MM.1S (cell line): ENCODE results near the gene KRTAP2-2.

ENCODE experiments used
- EZH2 ChIP-seq: fragments of 300-600 bp; sonication (generic); optimal IDR thresholded peaks from 2 replicates; pipeline ENCODE3; 2017; ENCODE audit warnings: low read depth, mild to moderate bottlenecking, antibody characterized with exemption, low read length, mixed read lengths
- EZH2phosphoT487 ChIP-seq: fragments of 300-600 bp; sonication (generic); IDR thresholded peaks from 2 replicates; pipeline ENCODE4 v1.6.1; 2018; ENCODE audit warnings: antibody characterized with exemption, low read length
- TF ChIP-seq, protein P1 (sequence below): fragments of 300-600 bp; sonication (generic); IDR thresholded peaks from 2 replicates; pipeline ENCODE4 v1.5.1; 2016; ENCODE audit warnings: antibody characterized with exemption, low read length, mixed read lengths

DNA sequence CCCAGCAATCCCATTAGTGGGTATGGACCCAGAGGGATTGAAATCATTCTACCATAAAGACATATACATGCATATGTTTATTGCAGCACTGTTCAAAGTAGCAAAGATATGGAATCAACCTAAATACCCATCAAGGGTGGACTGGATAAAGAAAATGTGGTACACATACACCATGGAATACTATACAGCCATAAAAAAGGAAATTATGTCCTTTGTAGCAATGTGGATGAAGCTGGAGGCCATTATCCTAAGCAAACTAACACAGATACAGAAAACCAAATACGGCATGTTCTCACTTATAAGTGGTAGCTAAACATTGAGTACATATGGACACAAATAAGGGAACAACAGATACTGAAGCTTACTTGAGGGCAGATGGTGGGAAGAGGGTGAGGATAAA lies 2.5 kb upstream of the KRTAP2-2 start:
- TF ChIP-seq, protein P1, sequence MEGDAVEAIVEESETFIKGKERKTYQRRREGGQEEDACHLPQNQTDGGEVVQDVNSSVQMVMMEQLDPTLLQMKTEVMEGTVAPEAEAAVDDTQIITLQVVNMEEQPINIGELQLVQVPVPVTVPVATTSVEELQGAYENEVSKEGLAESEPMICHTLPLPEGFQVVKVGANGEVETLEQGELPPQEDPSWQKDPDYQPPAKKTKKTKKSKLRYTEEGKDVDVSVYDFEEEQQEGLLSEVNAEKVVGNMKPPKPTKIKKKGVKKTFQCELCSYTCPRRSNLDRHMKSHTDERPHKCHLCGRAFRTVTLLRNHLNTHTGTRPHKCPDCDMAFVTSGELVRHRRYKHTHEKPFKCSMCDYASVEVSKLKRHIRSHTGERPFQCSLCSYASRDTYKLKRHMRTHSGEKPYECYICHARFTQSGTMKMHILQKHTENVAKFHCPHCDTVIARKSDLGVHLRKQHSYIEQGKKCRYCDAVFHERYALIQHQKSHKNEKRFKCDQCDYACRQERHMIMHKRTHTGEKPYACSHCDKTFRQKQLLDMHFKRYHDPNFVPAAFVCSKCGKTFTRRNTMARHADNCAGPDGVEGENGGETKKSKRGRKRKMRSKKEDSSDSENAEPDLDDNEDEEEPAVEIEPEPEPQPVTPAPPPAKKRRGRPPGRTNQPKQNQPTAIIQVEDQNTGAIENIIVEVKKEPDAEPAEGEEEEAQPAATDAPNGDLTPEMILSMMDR: no peak
- TF ChIP-seq EZH2 (no peak), EZH2phosphoT487 (no peak)
